SU-DHL-6 (cell line): ENCODE measurements around the gene NKAIN4.

Experiments
- H2AFZ ChIP-seq: fragments of 200-600 bp; sonication (generic); 2 replicates; pipeline ENCODE4 v1.6.1; 2014; ENCODE audit warnings: low read depth, mild to moderate bottlenecking, moderate library complexity, mixed read lengths, antibody characterized with exemption, low read length; ENCODE audit not compliant: severe bottlenecking
- H3F3A ChIP-seq: fragments of 200-600 bp; shearing (Covaris generic); 2 replicates; pipeline ENCODE4 v1.6.0; 2016; ENCODE audit warnings: antibody characterized with exemption, mild to moderate bottlenecking; ENCODE audit not compliant: insufficient read depth
- H3K27ac ChIP-seq: fragments of 200-600 bp; sonication (generic); 2 replicates; pipeline ENCODE4 v1.5.1; 2016; ENCODE audit warnings: low read depth, mild to moderate bottlenecking, low read length, moderate library complexity, mixed read lengths
- H3K27me3 ChIP-seq: fragments of 200-600 bp; sonication (generic), shearing (Covaris generic); 2 replicates; pipeline ENCODE4 v1.6.0; 2014; ENCODE audit warnings: mild to moderate bottlenecking, low read length
- H3K36me3 ChIP-seq: fragments of 200-600 bp; sonication (generic); 2 replicates; pipeline ENCODE4 v1.6.1; 2014; ENCODE audit warnings: mild to moderate bottlenecking, low read length, mixed read lengths
- H3K4me2 ChIP-seq: fragments of 300-600, 200-600 bp; shearing (Covaris generic), sonication (generic); 2 replicates; pipeline ENCODE4 v1.6.0; 2014; ENCODE audit warnings: low read length, low read depth, mild to moderate bottlenecking; ENCODE audit not compliant: poor library complexity, severe bottlenecking
- H3K4me3 ChIP-seq: fragments of 200-600 bp; sonication (generic); 2 replicates; pipeline ENCODE4 v1.5.1; 2014; ENCODE audit warnings: antibody characterized with exemption, low read length, mild to moderate bottlenecking, mixed read lengths; ENCODE audit not compliant: insufficient read depth, poor library complexity, severe bottlenecking
- H3K79me2 ChIP-seq: fragments of 200-600 bp; sonication (generic); 2 replicates; pipeline ENCODE4 v1.6.1; 2014; ENCODE audit warnings: mild to moderate bottlenecking, low read length, moderate library complexity; ENCODE audit not compliant: insufficient read depth
- H3K9ac ChIP-seq: fragments of 200-600 bp; sonication (generic); 2 replicates; pipeline ENCODE4 v1.7.0; 2014; ENCODE audit warnings: mild to moderate bottlenecking, low read length
- H3K9me2 ChIP-seq: fragments of 200-600 bp; sonication (generic); replicated peaks from 2 replicates; pipeline ENCODE4 v1.6.1; 2014; ENCODE audit warnings: low read length; ENCODE audit not compliant: insufficient read depth
- H3K9me3 ChIP-seq: fragments of 200-600 bp; sonication (generic); 2 replicates; pipeline ENCODE4 v1.6.1; 2014; ENCODE audit warnings: low read length, mixed read lengths; ENCODE audit not compliant: insufficient read depth
- H4K20me1 ChIP-seq: fragments of 200-600 bp; sonication (generic); 2 replicates; pipeline ENCODE4 v1.6.1; 2014; ENCODE audit warnings: low read depth, mild to moderate bottlenecking, antibody characterized with exemption, low read length, moderate library complexity, mixed read lengths
- CTCF ChIP-seq: fragments of 200-600 bp; sonication (generic); IDR thresholded peaks from one replicate; pipeline ENCODE4 v1.5.1; 2017; ENCODE audit warnings: antibody characterized with exemption, mild to moderate bottlenecking, low read length, moderate library complexity; ENCODE audit not compliant: insufficient read depth, poor library complexity, severe bottlenecking
- EZH2phosphoT487 ChIP-seq: fragments of 200-600 bp; sonication (generic), shearing (Covaris generic); conservative IDR thresholded peaks from 2 replicates; pipeline ENCODE4 v1.6.1; 2018; ENCODE audit warnings: mild to moderate bottlenecking, antibody characterized with exemption, low read length, moderate library complexity, mixed read lengths

The NKAIN4 gene

DNA sequence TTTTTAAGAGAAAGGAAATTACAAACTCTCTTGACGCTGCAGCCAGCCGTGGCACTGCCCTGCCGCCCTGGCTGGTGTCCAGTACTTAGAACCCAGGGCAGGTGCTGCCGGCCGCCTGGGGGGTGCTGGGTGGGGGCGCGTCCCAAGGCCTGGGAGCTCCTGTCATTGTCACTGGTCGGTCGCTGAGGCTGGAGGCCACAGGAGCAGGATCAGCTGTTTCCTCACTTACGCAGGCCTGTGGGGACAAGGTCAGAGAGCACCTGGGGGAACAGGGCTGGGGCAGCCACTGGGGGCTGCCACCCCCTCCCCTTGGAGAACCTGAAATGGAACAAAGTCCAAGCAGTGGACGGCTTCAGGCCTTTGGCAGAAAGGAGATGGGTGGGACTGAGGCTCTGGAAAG lies 13.0 kb downstream of the NKAIN4 start:
- Histone ChIP-seq H3K79me2 (no peaks in the 10 kb centered on the region), H3K9me2 (no peaks in the 10 kb centered on the region), H3F3A (no peaks in the 10 kb centered on the region), H3K4me3 (no peak overlapping the region), H3K9me3 (no peaks in the 10 kb centered on the region), H3K9ac (no peak overlapping the region), H4K20me1 (no peaks in the 10 kb centered on the region), H3K4me2 (no peak overlapping the region), H3K36me3 (no peaks in the 10 kb centered on the region), H3K27ac (no peak overlapping the region), H2AFZ (no peak overlapping the region), H3K27me3 (no peaks in the 10 kb centered on the region)
- TF ChIP-seq EZH2phosphoT487: no peak
- TF ChIP-seq CTCF: no peak

- H4K20me1 ChIP-seq: no peaks in the 10 kb centered on the region
- H3K27ac ChIP-seq: no peak overlapping the region
- no peaks in the 10 kb centered on the region for H3F3A ChIP-seq
- no peaks in the 10 kb centered on the region for H3K27me3 ChIP-seq
- no peak for TF ChIP-seq CTCF
- no peak for TF ChIP-seq EZH2phosphoT487
- H3K36me3 ChIP-seq: no peaks in the 10 kb centered on the region
- no peaks in the 10 kb centered on the region for H3K9me2 ChIP-seq
- H3K9ac ChIP-seq: no peak overlapping the region
- no peak overlapping the region for H2AFZ ChIP-seq
- H3K79me2 ChIP-seq: no peaks in the 10 kb centered on the region
- H3K9me3 ChIP-seq: no peaks in the 10 kb centered on the region
- no peak overlapping the region for H3K4me3 ChIP-seq
- H3K4me2 ChIP-seq: no peak overlapping the region
Observed at GRCh38 chr20:63240004-63240403, 14.3 kb downstream of the NKAIN4 start.

GRCh38 chr20:63239431-63239830 lies 14.8 kb downstream of the NKAIN4 start:
- no peaks in the 10 kb centered on the region for H3K27me3 ChIP-seq
- H3F3A ChIP-seq: no peaks in the 10 kb centered on the region
- no peak for TF ChIP-seq CTCF
- no peak for TF ChIP-seq EZH2phosphoT487
- no peak overlapping the region for H3K4me3 ChIP-seq
- H4K20me1 ChIP-seq: no peaks in the 10 kb centered on the region
- H3K9ac ChIP-seq: no peak overlapping the region
- no peak overlapping the region for H3K4me2 ChIP-seq
- no peak overlapping the region for H3K27ac ChIP-seq
- no peak overlapping the region for H2AFZ ChIP-seq
- no peaks in the 10 kb centered on the region for H3K9me2 ChIP-seq
- no peaks in the 10 kb centered on the region for H3K36me3 ChIP-seq
- H3K79me2 ChIP-seq: no peaks in the 10 kb centered on the region
- H3K9me3 ChIP-seq: no peaks in the 10 kb centered on the region
